MM.1S (cell line): ENCODE measurements around the gene GRK2.
A peak's percentile ranks its signal among the peaks of the same experiment; 100 is the strongest.

Experiments
- DNase-seq: peaks from one replicate; pipeline ENCODE4 v3.0.0-alpha.2; 2015
- H2AFZ ChIP-seq: fragments of 300-600 bp; sonication (generic); 2 replicates; pipeline ENCODE4 v1.6.0; 2016; ENCODE audit warnings: antibody characterized with exemption, low read length
- H3F3A ChIP-seq: fragments of 300-600 bp; sonication (generic); 2 replicates; pipeline ENCODE4 v1.6.1; 2016; ENCODE audit warnings: mild to moderate bottlenecking, antibody characterized with exemption, low read length, moderate library complexity, mixed read lengths; ENCODE audit not compliant: insufficient read depth
- H3K27ac ChIP-seq: fragments of 300-600 bp; sonication (generic); 2 replicates; pipeline ENCODE4 v1.5.1; 2016; ENCODE audit warnings: mild to moderate bottlenecking, low read length
- H3K27me3 ChIP-seq: fragments of 300-600 bp; sonication (generic); replicated peaks from 2 replicates; pipeline ENCODE4 v1.6.0; 2016; ENCODE audit warnings: low read length; ENCODE audit not compliant: insufficient read depth
- H3K36me3 ChIP-seq: fragments of 300-600 bp; sonication (generic); replicated peaks from 2 replicates; pipeline ENCODE4 v1.6.1; 2016; ENCODE audit warnings: mild to moderate bottlenecking, low read length, mixed read lengths; ENCODE audit not compliant: insufficient read depth
- H3K4me1 ChIP-seq: fragments of 300-600 bp; sonication (generic); 2 replicates; pipeline ENCODE4 v1.6.1; 2016; ENCODE audit warnings: low read length, mixed read lengths
- H3K4me2 ChIP-seq: fragments of 300-600 bp; sonication (generic); 2 replicates; pipeline ENCODE4 v1.6.0; 2016; ENCODE audit warnings: low read depth, low read length
- H3K4me3 ChIP-seq: fragments of 300-600 bp; sonication (generic); 2 replicates; pipeline ENCODE4 v1.5.1; 2016; ENCODE audit warnings: low read length, mixed read lengths
- H3K79me2 ChIP-seq: fragments of 300-600 bp; sonication (generic); 2 replicates; pipeline ENCODE4 v1.6.1; 2016; ENCODE audit warnings: mixed run types, low read length, mixed read lengths
- H3K9ac ChIP-seq: fragments of 300-600 bp; sonication (generic); 2 replicates; pipeline ENCODE4 v1.6.1; 2016; ENCODE audit warnings: low read length, mixed read lengths
- H3K9me2 ChIP-seq: fragments of 300-600 bp; sonication (generic); replicated peaks from 2 replicates; pipeline ENCODE4 v1.6.1; 2016; ENCODE audit warnings: mild to moderate bottlenecking, low read length, mixed read lengths; ENCODE audit not compliant: insufficient read depth
- H3K9me3 ChIP-seq: fragments of 300-600 bp; sonication (generic); replicated peaks from 2 replicates; pipeline ENCODE4 v1.6.1; 2016; ENCODE audit warnings: mild to moderate bottlenecking, low read length, mixed read lengths; ENCODE audit not compliant: insufficient read depth
- H4K20me1 ChIP-seq: fragments of 300-600 bp; sonication (generic); 2 replicates; pipeline ENCODE4 v1.6.1; 2016; ENCODE audit warnings: mild to moderate bottlenecking, low read length, moderate library complexity, mixed read lengths; ENCODE audit not compliant: insufficient read depth
- EZH2 ChIP-seq: fragments of 300-600 bp; sonication (generic); optimal IDR thresholded peaks from 2 replicates; pipeline ENCODE3; 2017; ENCODE audit warnings: low read depth, mild to moderate bottlenecking, antibody characterized with exemption, low read length, mixed read lengths
- EZH2phosphoT487 ChIP-seq: fragments of 300-600 bp; sonication (generic); IDR thresholded peaks from 2 replicates; pipeline ENCODE4 v1.6.1; 2018; ENCODE audit warnings: antibody characterized with exemption, low read length
- TF ChIP-seq, protein P1 (sequence below): fragments of 300-600 bp; sonication (generic); IDR thresholded peaks from 2 replicates; pipeline ENCODE4 v1.5.1; 2016; ENCODE audit warnings: antibody characterized with exemption, low read length, mixed read lengths

Gene GRK2

GRCh38 chr11:67267188-67268080 is 1.2 kb downstream of the GRK2 start:
- Histone ChIP-seq H3K4me3 (peak overlapping the region; percentile 81), H3K4me2 (peak overlapping the region; percentile 90), H3F3A (peaks cover 20% of the 10 kb centered on the region), H3K79me2 (peaks cover 65% of the 10 kb centered on the region), H4K20me1 (peaks cover 35% of the 10 kb centered on the region), H3K9ac (peak overlapping the region; percentile 92), H3K27me3 (no peaks in the 10 kb centered on the region), H2AFZ (no peak overlapping the region), H3K9me3 (no peaks in the 10 kb centered on the region), H3K36me3 (no peaks in the 10 kb centered on the region; the same call in 1 of the 2 replicates), H3K4me1 (peaks cover 57% of the 10 kb centered on the region), H3K9me2 (no peaks in the 10 kb centered on the region), H3K27ac (peak overlapping the region; percentile 94)
- peak; percentile 91 for DNase-seq
- TF ChIP-seq EZH2 (no peak), EZH2phosphoT487 (no peak)
- TF ChIP-seq, protein P1, sequence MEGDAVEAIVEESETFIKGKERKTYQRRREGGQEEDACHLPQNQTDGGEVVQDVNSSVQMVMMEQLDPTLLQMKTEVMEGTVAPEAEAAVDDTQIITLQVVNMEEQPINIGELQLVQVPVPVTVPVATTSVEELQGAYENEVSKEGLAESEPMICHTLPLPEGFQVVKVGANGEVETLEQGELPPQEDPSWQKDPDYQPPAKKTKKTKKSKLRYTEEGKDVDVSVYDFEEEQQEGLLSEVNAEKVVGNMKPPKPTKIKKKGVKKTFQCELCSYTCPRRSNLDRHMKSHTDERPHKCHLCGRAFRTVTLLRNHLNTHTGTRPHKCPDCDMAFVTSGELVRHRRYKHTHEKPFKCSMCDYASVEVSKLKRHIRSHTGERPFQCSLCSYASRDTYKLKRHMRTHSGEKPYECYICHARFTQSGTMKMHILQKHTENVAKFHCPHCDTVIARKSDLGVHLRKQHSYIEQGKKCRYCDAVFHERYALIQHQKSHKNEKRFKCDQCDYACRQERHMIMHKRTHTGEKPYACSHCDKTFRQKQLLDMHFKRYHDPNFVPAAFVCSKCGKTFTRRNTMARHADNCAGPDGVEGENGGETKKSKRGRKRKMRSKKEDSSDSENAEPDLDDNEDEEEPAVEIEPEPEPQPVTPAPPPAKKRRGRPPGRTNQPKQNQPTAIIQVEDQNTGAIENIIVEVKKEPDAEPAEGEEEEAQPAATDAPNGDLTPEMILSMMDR: no peak

DNA sequence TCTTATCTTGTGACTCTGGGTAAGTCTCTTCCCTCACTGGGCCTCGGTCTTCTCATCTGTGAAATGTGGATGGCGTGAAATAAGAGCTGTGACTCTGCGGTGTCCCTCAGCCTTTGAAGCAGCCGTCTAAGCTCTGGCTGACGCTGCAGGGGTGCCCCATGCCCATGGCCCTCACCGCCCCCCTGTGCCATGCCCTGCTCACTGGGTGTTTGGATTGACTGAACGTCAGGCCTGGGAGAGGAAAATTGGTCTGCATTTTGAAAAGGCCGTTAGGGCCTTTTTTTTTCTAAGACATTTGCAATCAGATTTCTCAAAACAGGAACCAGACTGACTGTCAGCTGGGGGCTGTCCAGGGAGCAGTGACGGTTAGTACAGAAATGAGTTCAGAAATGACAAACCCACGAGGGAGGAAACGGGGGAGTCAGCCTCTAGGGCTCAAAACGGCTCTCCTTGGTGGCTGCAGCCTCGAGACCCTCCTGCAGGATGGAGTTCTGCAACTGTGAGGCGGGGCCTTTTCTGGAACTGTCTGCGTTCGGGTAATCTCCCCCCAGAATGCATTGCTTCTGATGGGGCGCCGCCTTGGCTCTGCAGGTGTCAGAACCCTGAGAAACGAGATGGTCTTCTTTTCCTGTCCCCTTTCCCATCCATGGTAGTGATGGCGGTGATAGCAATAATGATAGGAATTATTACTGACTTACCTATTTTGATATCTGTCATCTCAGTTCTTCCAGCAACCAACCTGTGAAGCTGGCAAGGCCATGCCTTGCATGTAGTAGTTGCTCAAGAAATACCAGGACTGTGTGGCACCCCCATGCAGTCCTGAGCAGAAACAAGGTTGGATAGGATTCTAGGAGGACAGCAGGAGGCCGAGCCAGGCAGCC is 2.0 kb downstream of the GRK2 start:
- Histone ChIP-seq H3K9ac (peak overlapping the region; percentile 92), H3K27me3 (no peaks in the 10 kb centered on the region), H3K9me3 (no peaks in the 10 kb centered on the region), H3K36me3 (no peaks in the 10 kb centered on the region; the same call in 1 of the 2 replicates), H4K20me1 (peaks cover 43% of the 10 kb centered on the region), H2AFZ (no peak overlapping the region), H3K4me3 (peak overlapping the region; percentile 81), H3K79me2 (peaks cover 74% of the 10 kb centered on the region), H3F3A (peaks cover 20% of the 10 kb centered on the region), H3K4me1 (peaks cover 58% of the 10 kb centered on the region), H3K9me2 (no peaks in the 10 kb centered on the region), H3K27ac (peak overlapping the region; percentile 94), H3K4me2 (peak overlapping the region; percentile 90)
- peak; percentile 31 for DNase-seq
- TF ChIP-seq EZH2 (no peak), EZH2phosphoT487 (no peak)
- TF ChIP-seq, protein P1: no peak

DNA sequence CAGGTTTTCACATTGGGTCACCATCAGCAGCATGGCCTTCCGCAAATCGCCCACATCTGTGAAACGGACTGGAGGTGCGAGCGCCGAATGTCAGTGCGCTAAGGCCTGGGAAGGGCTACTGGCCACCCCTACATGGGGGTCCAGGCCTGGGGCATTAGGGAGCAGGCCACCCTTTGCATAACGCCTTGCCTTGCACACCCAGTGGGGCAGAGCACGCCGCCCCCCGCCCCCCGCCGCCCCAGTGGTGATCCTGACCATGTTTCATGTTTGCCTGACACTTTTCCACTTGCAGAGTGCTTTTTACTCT is 2.6 kb downstream of the GRK2 start:
- H3F3A ChIP-seq: peaks cover 20% of the 10 kb centered on the region
- no peaks in the 10 kb centered on the region for H3K9me2 ChIP-seq
- H2AFZ ChIP-seq: no peak overlapping the region
- H3K27ac ChIP-seq: peak overlapping the region; percentile 94; the same call in 1 of the 2 replicates
- H4K20me1 ChIP-seq: peaks cover 45% of the 10 kb centered on the region
- peaks cover 80% of the 10 kb centered on the region for H3K79me2 ChIP-seq
- peak overlapping the region; percentile 81 for H3K4me3 ChIP-seq
- peak overlapping the region; percentile 90 for H3K4me2 ChIP-seq
- no peak for TF ChIP-seq EZH2phosphoT487
- TF ChIP-seq EZH2: no peak
- TF ChIP-seq, protein P1: no peak
- H3K27me3 ChIP-seq: no peaks in the 10 kb centered on the region
- no peaks in the 10 kb centered on the region for H3K9me3 ChIP-seq
- peak overlapping the region; percentile 92; the same call in 1 of the 2 replicates for H3K9ac ChIP-seq
- no peaks in the 10 kb centered on the region; the same call in 1 of the 2 replicates for H3K36me3 ChIP-seq
- DNase-seq: no peak
- H3K4me1 ChIP-seq: peaks cover 59% of the 10 kb centered on the region
